Vagina (tissue), 2 donors: ENCODE data around the gene PNKD. TPM values are rescaled to one million over a fixed set of nuclear protein-coding genes. Genes with fewer than 3 reads are reported as not detected.

ENCODE experiments used
- DNase-seq, 2 donors: peaks; one replicate each; pipeline ENCODE4 v3.0.0-alpha.2; 2017; ENCODE audit errors: extremely low spot score in 2 of 2
- H3K27ac ChIP-seq: fragments of 200-600 bp; sonication (generic); one replicate; pipeline ENCODE4 v1.5.1; 2019
- H3K27me3 ChIP-seq: fragments of 200-600 bp; sonication (generic); one replicate; pipeline ENCODE4 v1.5.1; 2019
- H3K36me3 ChIP-seq, 2 donors: fragments of 200-600 bp; sonication (generic); one replicate each; pipeline ENCODE4 v1.5.1; 2017 to 2019
- H3K4me1 ChIP-seq: fragments of 200-600 bp; sonication (generic); one replicate; pipeline ENCODE4 v1.5.1; 2019
- H3K4me3 ChIP-seq, 2 donors: fragments of 200-600 bp; sonication (generic); 1 replicate in 1 of 2; 2 replicates in 1 of 2; pipeline ENCODE4 v1.5.1; 2016 to 2019
- H3K9me3 ChIP-seq: fragments of 200-600 bp; sonication (generic); one replicate; pipeline ENCODE4 v1.5.1; 2019
- POLR2A ChIP-seq, 2 donors: fragments of 450-650 bp; IDR thresholded peaks; one replicate each; pipeline ENCODE4 v1.6.1; 2017; ENCODE audit warnings: antibody characterized with exemption in 2 of 2, mild to moderate bottlenecking in 2 of 2, moderate library complexity in 2 of 2
- POLR2AphosphoS5 ChIP-seq, 2 donors: sonication (generic); formaldehyde crosslinking; IDR thresholded peaks; one replicate each; pipeline ENCODE4 v1.9.0; 2017; ENCODE audit warnings: antibody characterized with exemption in 2 of 2, mild to moderate bottlenecking in 2 of 2, low read depth in 1 of 2; ENCODE audit not compliant: insufficient read depth in 1 of 2
- intact Hi-C: fragments of 100-400 bp; cut with DNase I; formaldehyde crosslinking; loops from one replicate; pipeline ENCODE4 v1.15.1; 2023
- microRNA-seq: library from miRNA; unstranded; fragments of <30 nt; microRNA quantifications from one replicate; pipeline ENCODE4, GENCODE V29; 2017; ENCODE audit warnings: borderline number of aligned reads, borderline replicate concordance
- small RNA-seq: library from RNA; depleted of rRNA; stranded (forward); fragments of <200 nt; gene quantifications from one replicate; pipeline ENCODE3, GENCODE V24; 2016
- total RNA-seq: library from RNA; depleted of rRNA; stranded (reverse); fragments of >200 nt; gene quantifications from one replicate; pipeline ENCODE4 v1.2.3, GENCODE V29; 2016
- TF ChIP-seq, protein P1 (sequence below), 3 experiments: fragments of 450-650 bp in 2 of 3; fragments of 200-600 bp in 1 of 3; sonication (generic) in 1 of 3; IDR thresholded peaks; one replicate each; pipeline ENCODE4 v1.5.1; 2017 to 2019; ENCODE audit warnings: antibody characterized with exemption in 3 of 3, mild to moderate bottlenecking in 2 of 3, moderate library complexity in 2 of 3

PNKD gene
- total RNA-seq, 1 donor from 2014 or later: 28.7 TPM

DNA sequence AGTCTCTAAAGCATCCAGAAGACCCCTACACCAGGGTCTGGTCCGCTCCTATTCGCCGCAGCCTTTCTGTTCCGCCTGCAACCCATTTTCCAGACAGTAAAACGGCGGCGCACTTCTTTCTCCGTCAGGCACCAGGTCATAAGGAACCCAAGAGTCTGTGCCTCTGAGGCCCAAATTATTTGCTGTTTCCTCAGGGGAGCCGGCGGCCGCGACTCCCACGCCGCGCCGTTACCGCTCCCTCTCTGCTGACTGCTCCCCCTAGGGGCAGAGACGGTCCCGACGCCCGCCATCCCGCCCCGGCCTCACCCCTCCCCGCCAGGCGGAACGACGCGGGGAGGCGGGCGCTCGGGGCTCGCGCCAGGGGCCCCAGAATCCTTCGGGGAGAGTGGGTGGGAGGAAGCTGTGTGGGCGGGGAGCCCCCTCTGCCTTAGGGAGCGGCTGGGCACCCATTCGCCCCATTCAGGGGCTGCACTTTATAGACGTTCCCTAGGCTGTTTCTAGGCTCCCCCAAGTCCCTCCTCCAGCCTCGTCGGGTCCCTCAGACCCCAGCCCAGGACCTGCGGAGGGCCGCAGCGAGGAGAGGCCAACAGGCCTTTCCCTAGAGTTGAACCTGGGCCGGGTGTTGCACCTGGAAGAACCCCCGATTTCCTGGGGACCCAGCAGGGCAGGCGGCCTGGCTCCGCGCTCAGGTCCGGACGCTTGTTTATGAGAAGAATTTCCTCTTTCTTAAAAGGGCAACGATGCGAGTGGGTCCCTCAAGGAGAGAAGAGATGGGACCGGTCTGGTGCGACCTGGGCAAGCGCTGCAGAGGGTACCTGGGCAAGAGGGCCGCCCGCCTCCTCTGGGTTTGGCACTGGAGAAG, 125.7 kb downstream of the PNKD start:
- no peaks in the 10 kb centered on the region for H3K27me3 ChIP-seq
- H3K4me3 ChIP-seq: peak overlapping the region; percentile 79 to 90
- no peaks in the 10 kb centered on the region for H3K9me3 ChIP-seq
- no peaks in the 10 kb centered on the region for H3K36me3 ChIP-seq
- peak overlapping the region; percentile 99 for H3K27ac ChIP-seq
- intact Hi-C loops: loop anchor here (5.0 kb wide), 1 partner anchor 104 kb away; the partner anchor contains the start of gene TMBIM1
- TF ChIP-seq, protein P1, sequence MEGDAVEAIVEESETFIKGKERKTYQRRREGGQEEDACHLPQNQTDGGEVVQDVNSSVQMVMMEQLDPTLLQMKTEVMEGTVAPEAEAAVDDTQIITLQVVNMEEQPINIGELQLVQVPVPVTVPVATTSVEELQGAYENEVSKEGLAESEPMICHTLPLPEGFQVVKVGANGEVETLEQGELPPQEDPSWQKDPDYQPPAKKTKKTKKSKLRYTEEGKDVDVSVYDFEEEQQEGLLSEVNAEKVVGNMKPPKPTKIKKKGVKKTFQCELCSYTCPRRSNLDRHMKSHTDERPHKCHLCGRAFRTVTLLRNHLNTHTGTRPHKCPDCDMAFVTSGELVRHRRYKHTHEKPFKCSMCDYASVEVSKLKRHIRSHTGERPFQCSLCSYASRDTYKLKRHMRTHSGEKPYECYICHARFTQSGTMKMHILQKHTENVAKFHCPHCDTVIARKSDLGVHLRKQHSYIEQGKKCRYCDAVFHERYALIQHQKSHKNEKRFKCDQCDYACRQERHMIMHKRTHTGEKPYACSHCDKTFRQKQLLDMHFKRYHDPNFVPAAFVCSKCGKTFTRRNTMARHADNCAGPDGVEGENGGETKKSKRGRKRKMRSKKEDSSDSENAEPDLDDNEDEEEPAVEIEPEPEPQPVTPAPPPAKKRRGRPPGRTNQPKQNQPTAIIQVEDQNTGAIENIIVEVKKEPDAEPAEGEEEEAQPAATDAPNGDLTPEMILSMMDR (IDR thresholded peaks at IDR 0.05): peak; percentile 73 to 91 (median 87)
- TF ChIP-seq POLR2A (IDR thresholded peaks at IDR 0.05) (peak in 1 of 2 donors; percentile 51), POLR2AphosphoS5 (IDR thresholded peaks at IDR 0.05; ENCODE audit: insufficient read depth in 1 of 2, low read depth in 1 of 2) (peak; percentile 98 to 99)
- DNase-seq: peak in 1 of 2 donors; percentile 97
- H3K4me1 ChIP-seq: peaks cover 20% of the 10 kb centered on the region

Small RNA genes lying within 50 kb of the gene (microRNA-seq; reads per million reads assigned to microRNA genes)
- gene MIR6513 (6.7 reads per million, percentile 13 among the genes with 10 or more reads in this experiment), gene MIR6810 (not detected)

Small RNA genes lying within 50 kb of the gene (small RNA-seq; reads per million reads assigned to genes)
- gene MIR6810: not detected

Other genes with a start within 250 kb of the PNKD start
- gene RUFY4, start 201.3 kb upstream of the PNKD start, total RNA-seq: not detected
- 6.4 TPM for gene CXCR2, start 144.5 kb upstream of the PNKD start, total RNA-seq
- gene CXCR1, start 103.6 kb upstream of the PNKD start, total RNA-seq: 0.49 TPM
- 284 TPM for gene ARPC2, start 53.3 kb upstream of the PNKD start, total RNA-seq
- gene GPBAR1, start 9.5 kb upstream of the PNKD start, total RNA-seq: 8.1 TPM
- gene AAMP, start 382 bp upstream of the PNKD start, total RNA-seq: 106 TPM
- 232 TPM for gene TMBIM1, start 22.0 kb downstream of the PNKD start, total RNA-seq
- not detected for gene CATIP, start 86.3 kb downstream of the PNKD start, total RNA-seq
- 36.6 TPM for gene SLC11A1, start 111.8 kb downstream of the PNKD start, total RNA-seq
- gene CTDSP1, start 129.3 kb downstream of the PNKD start, total RNA-seq: 103 TPM
- gene VIL1, start 148.6 kb downstream of the PNKD start, total RNA-seq: not detected